Activated naive CD4-positive, alpha-beta T cell treated with anti-CD3 and anti-CD28 coated beads, Interleukin-2, amount 10 ng/mL, durations not matched to agents 7 days and 5 days (primary cell): Measurements from ENCODE around the gene DDX56.
"Not testable (repeated sequence)": the region's sequence is repeated elsewhere in the genome, so short reads cannot be mapped to it uniquely, and the experiment has no call there.

Source experiments
- CTCF ChIA-PET: fragments of 350-600 bp; sonication (Branson Sonifier 250); formaldehyde crosslinking; loops from one replicate; lab custom pipeline; 2021; ENCODE audit warnings: antibody characterized with exemption; lab: Charles Lee
- DNase-seq: peaks from one replicate; pipeline ENCODE4 v3.0.0-alpha.2; 2020
- H3K27ac Mint-ChIP-seq: one replicate; pipeline ENCODE4 v1.8.0; 2021; ENCODE audit warnings: mild to moderate bottlenecking, moderate library complexity, mixed read lengths
- H3K27me3 Mint-ChIP-seq: one replicate; pipeline ENCODE4 v1.8.0; 2021; ENCODE audit warnings: mild to moderate bottlenecking, mixed read lengths
- H3K36me3 Mint-ChIP-seq: one replicate; pipeline ENCODE4 v1.8.0; 2021; ENCODE audit warnings: mixed read lengths
- H3K4me1 Mint-ChIP-seq: one replicate; pipeline ENCODE4 v1.8.0; 2021; ENCODE audit warnings: mixed read lengths
- H3K4me3 Mint-ChIP-seq: one replicate; pipeline ENCODE4 v1.8.0; 2021; ENCODE audit warnings: mild to moderate bottlenecking, moderate library complexity, mixed read lengths
- H3K9me3 Mint-ChIP-seq: one replicate; pipeline ENCODE4 v1.8.0; 2021; ENCODE audit warnings: mixed read lengths

DDX56 gene

GRCh38 chr7:44563171-44563679 lies 10.5 kb downstream of the DDX56 start:
- Mint-ChIP-seq H3K27me3 (peaks cover under 1% of the 10 kb centered on the region), H3K4me3 (no peak overlapping the region), H3K9me3 (no peaks in the 10 kb centered on the region), H3K27ac (no peak overlapping the region), H3K36me3 (peaks cover 25% of the 10 kb centered on the region), H3K4me1 (peaks cover 7% of the 10 kb centered on the region)
- CTCF ChIA-PET, result interaction anchor here (2.9 kb wide), 1 partner anchor 11 kb away, joined by 19 read pairs; the partner anchor contains the start of gene DDX56
- peak; percentile 8 for DNase-seq

- H3K27ac Mint-ChIP-seq, CTCF ChIA-PET, DNase-seq, H3K9me3 Mint-ChIP-seq, H3K4me3 Mint-ChIP-seq, H3K4me1 Mint-ChIP-seq, H3K27me3 Mint-ChIP-seq: not testable (repeated sequence)
- H3K36me3 Mint-ChIP-seq, result peaks cover 23% of the 10 kb centered on the region
Measured at GRCh38 chr7:44562622-44562962, 11.1 kb downstream of the DDX56 start.

DNA sequence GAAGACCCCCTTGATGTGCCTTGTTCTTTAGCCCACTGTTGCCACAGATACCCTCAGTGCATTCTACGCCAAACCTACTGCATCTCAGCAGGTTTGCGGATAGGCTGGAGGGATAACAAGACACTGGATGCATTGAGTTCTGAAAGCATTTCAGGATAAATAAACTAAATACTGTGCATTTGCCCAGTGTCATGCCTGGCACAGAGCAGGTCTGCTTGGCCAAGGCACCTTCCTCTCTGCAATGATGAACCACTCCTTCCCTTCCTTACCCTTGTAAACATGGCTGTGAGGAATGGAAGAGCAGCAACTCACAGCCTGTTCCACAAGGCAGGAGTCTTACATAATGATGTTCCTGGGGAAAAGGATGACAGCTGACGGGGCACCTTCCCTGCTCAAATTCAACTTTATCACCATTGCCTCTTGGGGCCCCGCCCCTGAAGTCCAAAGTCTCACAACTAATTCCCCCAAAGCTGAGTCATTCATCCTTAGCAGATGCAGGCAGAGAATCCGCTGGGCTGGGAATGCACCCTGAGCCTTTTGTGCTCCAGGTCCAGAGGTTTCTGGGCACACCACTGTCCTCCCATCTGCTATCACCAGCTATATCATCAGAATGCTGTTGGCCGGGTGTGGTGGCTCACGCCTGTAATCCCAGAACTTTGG lies 11.6 kb downstream of the DDX56 start:
- Mint-ChIP-seq H3K27me3 (peaks cover 4% of the 10 kb centered on the region), H3K4me3 (no peak overlapping the region), H3K4me1 (peaks cover 7% of the 10 kb centered on the region), H3K27ac (no peak overlapping the region), H3K36me3 (peaks cover 19% of the 10 kb centered on the region), H3K9me3 (no peaks in the 10 kb centered on the region)
- CTCF ChIA-PET, result no interaction called here
- DNase-seq, result peak; percentile 11

- no peak for DNase-seq
- no peaks in the 10 kb centered on the region for H3K9me3 Mint-ChIP-seq
- H3K27ac Mint-ChIP-seq, result no peak overlapping the region
- peaks cover 14% of the 10 kb centered on the region for H3K36me3 Mint-ChIP-seq
- H3K27me3 Mint-ChIP-seq, result peaks cover 4% of the 10 kb centered on the region
- CTCF ChIA-PET, result no interaction called here
- H3K4me1 Mint-ChIP-seq, result peaks cover 6% of the 10 kb centered on the region
- no peak overlapping the region for H3K4me3 Mint-ChIP-seq
Measured at GRCh38 chr7:44561481-44561880, 12.2 kb downstream of the DDX56 start.

GRCh38 chr7:44559485-44559884 lies 14.2 kb downstream of the DDX56 start:
- peaks cover 4% of the 10 kb centered on the region for H3K27me3 Mint-ChIP-seq
- H3K4me3 Mint-ChIP-seq, result no peak overlapping the region
- H3K36me3 Mint-ChIP-seq, result peaks cover 4% of the 10 kb centered on the region
- peak; percentile 18 for DNase-seq
- H3K27ac Mint-ChIP-seq, result no peak overlapping the region
- H3K4me1 Mint-ChIP-seq, result no peaks in the 10 kb centered on the region
- no peaks in the 10 kb centered on the region for H3K9me3 Mint-ChIP-seq
- CTCF ChIA-PET, result no interaction called here

- Mint-ChIP-seq H3K4me3 (no peak overlapping the region), H3K9me3 (no peaks in the 10 kb centered on the region), H3K36me3 (no peaks in the 10 kb centered on the region), H3K27me3 (peaks cover 16% of the 10 kb centered on the region), H3K27ac (no peak overlapping the region), H3K4me1 (no peaks in the 10 kb centered on the region)
- DNase-seq, result no peak
- CTCF ChIA-PET, result no interaction called here
Measured at GRCh38 chr7:44557485-44557884, 16.2 kb downstream of the DDX56 start.

DNA sequence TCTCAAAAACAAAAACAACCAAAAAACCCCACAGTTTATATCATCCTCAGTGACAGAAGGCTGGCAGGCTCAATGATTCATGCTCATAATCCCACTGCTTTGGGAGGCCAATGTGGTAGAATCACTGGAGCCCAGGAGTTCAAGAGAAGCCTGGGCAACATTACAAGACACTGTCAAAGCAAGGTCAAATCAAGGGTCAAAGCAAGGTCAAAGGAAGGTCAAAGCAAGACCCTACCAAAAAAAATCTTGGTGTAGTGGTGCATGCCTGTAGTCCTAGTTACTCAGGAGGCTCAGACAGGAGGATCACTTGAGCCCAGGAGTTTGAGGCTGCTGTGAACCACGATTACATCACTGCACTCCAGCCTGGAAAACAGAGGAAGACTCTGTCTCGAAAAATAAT lies 18.4 kb downstream of the DDX56 start:
- CTCF ChIA-PET, result interaction anchor here (1.4 to 3.0 kb wide), 2 partner anchors 10 to 21 kb away, joined by 3 to 11 read pairs; no protein-coding TSS in a partner anchor
- Mint-ChIP-seq H3K4me1 (no peaks in the 10 kb centered on the region), H3K27me3 (peaks cover 27% of the 10 kb centered on the region), H3K9me3 (no peaks in the 10 kb centered on the region), H3K27ac (no peak overlapping the region), H3K36me3 (no peaks in the 10 kb centered on the region), H3K4me3 (no peak overlapping the region)
- DNase-seq, result no peak

DNA sequence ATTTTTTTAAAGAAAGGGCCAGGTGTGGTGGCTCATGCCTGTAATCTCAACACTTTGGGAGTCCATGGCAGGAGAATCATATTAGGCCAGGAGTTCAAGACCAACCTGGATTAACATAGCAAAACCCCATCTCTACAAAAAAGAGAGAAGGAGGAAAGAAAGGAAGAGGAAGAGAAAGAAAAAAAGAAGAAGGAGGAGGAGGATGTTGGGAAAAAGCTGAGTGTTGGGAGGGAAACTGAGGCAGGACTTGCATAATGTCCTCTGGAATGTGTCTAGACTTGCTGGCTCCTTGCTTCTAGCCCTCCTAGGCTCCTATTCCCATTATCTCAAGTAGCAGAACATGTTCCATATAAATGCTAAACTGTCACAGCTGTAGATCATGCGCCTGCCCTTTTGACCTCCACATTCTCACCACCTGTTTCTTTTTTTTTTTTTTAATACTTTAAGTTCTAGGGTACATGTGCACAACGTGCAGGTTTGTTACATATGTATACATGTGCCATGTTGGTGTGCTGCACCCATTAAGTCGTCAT lies 21.2 kb downstream of the DDX56 start:
- H3K27ac Mint-ChIP-seq, result peak overlapping the region; percentile 37
- not testable (repeated sequence) for H3K4me3 Mint-ChIP-seq, H3K9me3 Mint-ChIP-seq, H3K4me1 Mint-ChIP-seq, DNase-seq, H3K36me3 Mint-ChIP-seq
- CTCF ChIA-PET, result interaction anchor here (3.0 kb wide), 1 partner anchor 13 kb away, joined by 11 read pairs; no protein-coding TSS in a partner anchor
- peaks cover 37% of the 10 kb centered on the region for H3K27me3 Mint-ChIP-seq

GRCh38 chr7:44549457-44549856 lies 24.3 kb downstream of the DDX56 start:
- Mint-ChIP-seq H3K4me3 (no peak overlapping the region), H3K27ac (peak overlapping the region; percentile 30), H3K4me1 (peaks cover 8% of the 10 kb centered on the region), H3K36me3 (no peaks in the 10 kb centered on the region), H3K27me3 (peaks cover 46% of the 10 kb centered on the region), H3K9me3 (no peaks in the 10 kb centered on the region)
- DNase-seq, result no peak
- CTCF ChIA-PET, result interaction anchor here (3.3 kb wide), 1 partner anchor 16 kb away, joined by 13 read pairs; no protein-coding TSS in a partner anchor

GRCh38 chr7:44548893-44549292 lies 24.8 kb downstream of the DDX56 start:
- no peak for DNase-seq
- H3K36me3 Mint-ChIP-seq, result no peaks in the 10 kb centered on the region
- CTCF ChIA-PET, result interaction anchor here (3.3 kb wide), 1 partner anchor 16 kb away, joined by 13 read pairs; no protein-coding TSS in a partner anchor
- H3K9me3 Mint-ChIP-seq, result no peaks in the 10 kb centered on the region
- H3K4me1 Mint-ChIP-seq, result peaks cover 8% of the 10 kb centered on the region
- H3K4me3 Mint-ChIP-seq, result no peak overlapping the region
- peaks cover 44% of the 10 kb centered on the region for H3K27me3 Mint-ChIP-seq
- H3K27ac Mint-ChIP-seq, result no peak overlapping the region

DNA sequence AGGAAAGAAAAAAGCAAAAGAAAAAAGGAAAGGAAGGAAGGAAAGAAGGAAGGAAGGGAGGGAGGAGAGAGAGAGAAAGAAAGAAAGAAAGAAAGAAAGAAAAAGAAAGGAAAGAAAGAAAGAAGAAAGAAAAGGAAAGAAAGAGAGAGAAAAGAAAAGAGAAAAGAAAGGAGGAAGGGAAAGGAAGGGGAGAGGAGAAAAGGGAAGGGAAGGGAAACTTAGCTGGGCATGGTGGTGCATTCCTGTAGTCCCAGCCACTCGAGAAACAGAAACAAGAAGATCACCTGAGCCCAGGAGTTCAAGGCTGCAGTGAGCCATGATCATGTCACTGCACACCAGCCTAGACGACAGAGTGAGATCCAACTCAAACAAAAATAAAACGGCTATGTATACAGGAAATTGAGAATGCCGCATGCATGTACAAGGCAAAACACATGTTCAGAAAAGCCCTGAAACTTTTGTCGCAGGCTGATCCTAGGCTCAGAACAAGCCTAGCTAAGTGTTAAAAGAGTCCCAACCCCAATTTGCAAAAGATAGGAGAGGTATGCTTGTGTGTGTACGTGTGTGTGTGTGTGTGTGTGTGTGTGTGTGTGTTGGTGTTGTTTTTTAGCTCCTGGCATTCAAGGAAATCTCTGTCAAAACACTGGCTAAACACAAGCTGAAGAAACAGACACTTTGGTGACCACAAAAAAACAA lies 26.0 kb downstream of the DDX56 start:
- Mint-ChIP-seq H3K27me3 (peaks cover 36% of the 10 kb centered on the region), H3K4me3 (no peak overlapping the region), H3K4me1 (peaks cover 8% of the 10 kb centered on the region), H3K9me3 (no peaks in the 10 kb centered on the region), H3K36me3 (no peaks in the 10 kb centered on the region), H3K27ac (no peak overlapping the region)
- no peak for DNase-seq
- CTCF ChIA-PET, result interaction anchor here (0.9 to 3.3 kb wide), 2 partner anchors 13 to 17 kb away, joined by 3 to 13 read pairs; no protein-coding TSS in a partner anchor

GRCh38 chr7:44541876-44542610 lies 31.7 kb downstream of the DDX56 start:
- no peaks in the 10 kb centered on the region for H3K36me3 Mint-ChIP-seq
- H3K27ac Mint-ChIP-seq, result no peak overlapping the region
- H3K4me1 Mint-ChIP-seq, result no peaks in the 10 kb centered on the region
- DNase-seq, result no peak
- CTCF ChIA-PET, result interaction anchor here (1.2 to 1.6 kb wide), 2 partner anchors 7 to 23 kb away, joined by 3 to 6 read pairs; no protein-coding TSS in a partner anchor
- H3K4me3 Mint-ChIP-seq, result no peak overlapping the region
- H3K9me3 Mint-ChIP-seq, result no peaks in the 10 kb centered on the region
- peaks cover 4% of the 10 kb centered on the region for H3K27me3 Mint-ChIP-seq

DNA sequence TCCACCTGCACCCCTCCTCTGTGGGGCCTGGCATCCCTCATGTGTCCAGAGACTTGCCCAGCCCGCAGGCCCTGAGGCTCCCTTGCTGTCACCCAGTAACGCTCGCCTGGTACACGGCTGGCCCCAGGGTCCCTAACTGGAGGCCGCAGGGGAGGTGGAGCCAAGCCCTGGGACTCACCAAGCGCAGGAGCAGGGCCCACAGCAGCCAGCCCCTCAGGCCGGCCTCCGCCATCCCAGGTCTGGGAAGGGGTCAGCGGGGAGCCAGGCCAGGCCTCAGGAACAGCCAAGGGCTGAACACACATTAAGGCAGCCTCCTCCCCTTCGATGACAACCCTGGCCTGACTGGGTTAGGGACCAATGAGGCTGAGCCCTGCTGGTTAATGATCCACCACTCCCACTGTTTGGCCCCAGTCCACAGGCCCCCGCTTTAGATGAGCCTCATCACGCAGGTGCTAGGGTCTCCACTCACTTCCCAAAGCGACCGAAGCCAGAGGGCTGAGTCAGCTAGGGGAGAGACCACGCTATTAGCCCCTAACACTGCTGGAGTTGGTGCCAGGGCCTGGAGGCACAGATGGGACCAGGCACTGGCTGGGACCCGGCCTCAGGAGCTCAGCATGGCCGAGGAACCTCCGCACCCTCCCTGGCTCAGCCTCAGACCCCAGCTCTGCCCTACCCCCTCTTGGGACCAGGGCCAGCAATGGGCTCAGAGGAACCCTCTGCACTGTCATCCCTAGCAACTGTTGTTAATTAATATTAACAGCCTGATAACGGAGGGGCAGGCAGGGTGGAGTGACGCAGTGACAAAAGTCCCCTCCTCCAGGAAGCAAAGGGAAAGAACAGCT lies 32.5 kb downstream of the DDX56 start, which contains the start of gene NPC1L1:
Gene NPC1L1, minus strand, starts transcription at position 303 of the 842 bp plus-strand sequence. Its CDS starts 71 bp downstream, at position 232.
- H3K4me3 Mint-ChIP-seq, result no peak within 1 kb of the TSS
- DNase-seq, result no peak
- H3K27me3 Mint-ChIP-seq, result no peaks in the 10 kb centered on the region
- no peaks in the 10 kb centered on the region for H3K9me3 Mint-ChIP-seq
- no peaks in the 10 kb centered on the region for H3K4me1 Mint-ChIP-seq
- no peak within 1 kb of the TSS for H3K27ac Mint-ChIP-seq
- CTCF ChIA-PET, result no interaction called here
- no peaks in the 10 kb centered on the region for H3K36me3 Mint-ChIP-seq
